CD4-positive, alpha-beta T cell treated with Interleukin-1 beta for 1 hour (primary cell): ENCODE results near the gene SLC35F3.

Source experiments
- DNase-seq, 2 donors: peaks; one replicate each; pipeline ENCODE4 v3.0.0-alpha.2; 2020 to 2022

SLC35F3 gene

GRCh38 chr1:234330843-234331215, 426.4 kb downstream of the SLC35F3 start:
- DNase-seq: no peak

- peak in 1 of 2 donors; percentile 49 for DNase-seq
Measured at GRCh38 chr1:234331507-234331906, 427.0 kb downstream of the SLC35F3 start.

GRCh38 chr1:234336359-234336758, 431.9 kb downstream of the SLC35F3 start:
- DNase-seq: no peak

GRCh38 chr1:234337233-234337632, 432.8 kb downstream of the SLC35F3 start:
- no peak for DNase-seq

- DNase-seq: no peak
Measured at GRCh38 chr1:234340528-234340927, 436.1 kb downstream of the SLC35F3 start.

GRCh38 chr1:234342774-234343173, 438.3 kb downstream of the SLC35F3 start:
- DNase-seq: no peak

- DNase-seq: no peak
Measured at GRCh38 chr1:234345237-234345636, 440.8 kb downstream of the SLC35F3 start.

- DNase-seq: no peak
Measured at GRCh38 chr1:234348964-234349363, 444.5 kb downstream of the SLC35F3 start.

- DNase-seq: no peak
Measured at GRCh38 chr1:234355782-234356510, 451.5 kb downstream of the SLC35F3 start.

- DNase-seq: peak; percentile 59 to 63
Measured at GRCh38 chr1:234356615-234357269, 452.3 kb downstream of the SLC35F3 start.

GRCh38 chr1:234357831-234358230, 453.4 kb downstream of the SLC35F3 start:
- DNase-seq: no peak

GRCh38 chr1:234361102-234361603, 456.7 kb downstream of the SLC35F3 start:
- no peak for DNase-seq

GRCh38 chr1:234362558-234362957, 458.1 kb downstream of the SLC35F3 start:
- DNase-seq: no peak

- peak; percentile 4 to 18 for DNase-seq
Measured at GRCh38 chr1:234368320-234369032, 464.0 kb downstream of the SLC35F3 start.

- DNase-seq: no peak
Measured at GRCh38 chr1:234369033-234369430, 464.6 kb downstream of the SLC35F3 start.

GRCh38 chr1:234369784-234370183, 465.3 kb downstream of the SLC35F3 start:
- DNase-seq: no peak

GRCh38 chr1:234371414-234371813, 466.9 kb downstream of the SLC35F3 start:
- DNase-seq: no peak

- no peak for DNase-seq
Measured at GRCh38 chr1:234372011-234372757, 467.7 kb downstream of the SLC35F3 start.

GRCh38 chr1:234373064-234373958, 468.8 kb downstream of the SLC35F3 start, which contains the start of gene COA6:
Gene COA6, plus strand, starts transcription at chr1:234373456. Its CDS starts 11 bp downstream, at chr1:234373467.
- peak; percentile 90 to 92 for DNase-seq

GRCh38 chr1:234373959-234374254, 469.4 kb downstream of the SLC35F3 start:
- DNase-seq: no peak
